ENCODE data around the gene TMEM250.
A peak's percentile ranks its signal among the peaks of the same experiment; 100 is the strongest.

TMEM250 gene

DNA sequence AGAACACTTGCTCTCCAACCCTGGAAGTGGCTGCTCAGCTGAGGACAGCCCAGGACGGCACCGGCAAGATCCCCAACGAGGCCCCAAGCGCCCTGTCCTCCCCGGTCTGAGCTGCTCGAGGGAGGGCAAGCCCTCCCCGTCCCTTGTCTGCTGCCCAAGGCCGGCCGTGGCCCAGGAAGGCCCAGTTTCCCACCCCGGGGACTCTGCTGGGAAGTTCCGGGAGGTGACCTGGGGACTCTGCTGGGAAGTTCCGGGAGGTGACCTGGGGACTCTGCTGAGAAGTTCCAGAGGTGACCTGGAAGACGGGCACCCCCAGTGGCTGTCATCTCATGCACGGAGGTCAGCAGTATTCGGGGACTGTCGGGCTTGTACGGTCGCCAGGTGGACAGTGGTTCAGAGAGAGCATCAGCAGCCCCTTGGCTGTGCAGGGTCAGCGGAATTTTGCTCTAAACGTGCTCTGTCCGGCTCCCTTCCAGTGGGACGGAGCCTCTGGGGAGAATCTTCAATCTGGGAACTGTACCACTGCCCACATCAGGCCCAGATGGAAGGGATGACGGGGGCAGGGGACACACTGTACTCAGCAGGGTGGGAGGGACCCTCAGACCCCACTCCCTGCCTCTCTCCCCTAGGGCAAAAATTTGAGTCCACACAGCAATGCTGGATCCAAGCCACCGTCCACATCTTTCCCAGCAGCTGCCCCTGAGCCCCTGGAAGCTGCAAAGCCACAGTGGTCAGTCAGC lies 30.8 kb downstream of the TMEM250 start:
- H3K36me3 ChIP-seq (ENCODE audit: insufficient read depth, insufficient read length, low read length), result peaks cover 37% of the 10 kb centered on the region
- no peaks in the 10 kb centered on the region for H3K27me3 ChIP-seq (ENCODE audit: insufficient read depth, insufficient read length)
- no peaks in the 10 kb centered on the region for H3K9me3 ChIP-seq (ENCODE audit: insufficient read depth, low read length)
- no peak overlapping the region for H3K4me3 ChIP-seq (ENCODE audit: insufficient read length, low read depth)
- peaks cover 59% of the 10 kb centered on the region for H3K4me1 ChIP-seq (ENCODE audit: insufficient read depth, insufficient read length)
- DNase-seq (ENCODE audit: low read depth, low spot score), result no peak
- TF ChIP-seq ZNF274 (IDR thresholded peaks at IDR 0.05; ENCODE audit: low read depth, low read length) (no peak), YY1 (IDR thresholded peaks at IDR 0.05; ENCODE audit: insufficient read depth, insufficient read length) (no peak), SUZ12 (IDR thresholded peaks at IDR 0.05; ENCODE audit: extremely low read depth, insufficient read depth, insufficient read length) (no peak)
- peak overlapping the region; percentile 50 for H3K9ac ChIP-seq (ENCODE audit: insufficient read length, low read depth)

DNA sequence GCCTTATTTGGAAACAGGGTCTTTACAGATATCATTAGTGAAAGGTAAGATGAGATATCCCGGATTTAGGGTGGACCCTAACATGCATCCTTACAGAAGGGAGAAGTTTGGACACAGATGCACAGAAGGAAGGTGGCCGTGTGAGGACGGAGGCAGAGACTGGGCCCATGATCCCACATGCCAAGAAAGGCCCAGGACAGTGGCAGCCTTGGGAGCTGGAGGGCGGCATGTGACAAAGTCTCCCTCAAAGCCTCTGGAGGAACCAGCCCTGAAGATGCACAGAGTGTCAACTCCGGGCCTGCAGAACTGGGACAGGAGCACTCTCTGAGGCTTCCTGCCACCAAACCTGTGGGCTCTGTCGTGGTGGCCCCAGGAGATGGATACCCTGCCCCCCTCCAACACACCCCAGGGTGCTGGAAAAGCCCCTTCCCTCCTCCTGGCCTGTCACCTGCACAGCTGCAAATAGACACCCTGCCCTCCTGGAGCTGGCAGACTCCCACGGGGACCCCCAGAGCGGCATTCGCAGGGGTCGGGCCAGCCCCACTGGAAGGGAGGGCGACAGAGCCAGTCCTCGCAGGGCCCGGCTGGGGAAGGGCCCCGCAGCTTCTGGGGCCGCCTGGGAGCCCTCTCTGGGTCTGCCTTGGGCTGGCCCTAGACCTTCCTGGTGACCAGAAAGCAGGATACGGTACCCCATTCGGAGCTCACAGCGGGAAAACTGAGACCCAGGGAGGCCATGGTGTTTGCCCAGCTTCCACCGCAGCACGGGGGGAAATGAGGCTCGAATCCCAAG lies 31.5 kb downstream of the TMEM250 start:
- TF ChIP-seq SUZ12 (IDR thresholded peaks at IDR 0.05; ENCODE audit: extremely low read depth, insufficient read depth, insufficient read length), result no peak
- no peak for TF ChIP-seq ZNF274 (IDR thresholded peaks at IDR 0.05; ENCODE audit: low read depth, low read length)
- TF ChIP-seq YY1 (IDR thresholded peaks at IDR 0.05; ENCODE audit: insufficient read depth, insufficient read length), result no peak
- H3K9ac ChIP-seq (ENCODE audit: insufficient read length, low read depth), result peak overlapping the region; percentile 50
- no peak for DNase-seq (ENCODE audit: low read depth, low spot score)

DNA sequence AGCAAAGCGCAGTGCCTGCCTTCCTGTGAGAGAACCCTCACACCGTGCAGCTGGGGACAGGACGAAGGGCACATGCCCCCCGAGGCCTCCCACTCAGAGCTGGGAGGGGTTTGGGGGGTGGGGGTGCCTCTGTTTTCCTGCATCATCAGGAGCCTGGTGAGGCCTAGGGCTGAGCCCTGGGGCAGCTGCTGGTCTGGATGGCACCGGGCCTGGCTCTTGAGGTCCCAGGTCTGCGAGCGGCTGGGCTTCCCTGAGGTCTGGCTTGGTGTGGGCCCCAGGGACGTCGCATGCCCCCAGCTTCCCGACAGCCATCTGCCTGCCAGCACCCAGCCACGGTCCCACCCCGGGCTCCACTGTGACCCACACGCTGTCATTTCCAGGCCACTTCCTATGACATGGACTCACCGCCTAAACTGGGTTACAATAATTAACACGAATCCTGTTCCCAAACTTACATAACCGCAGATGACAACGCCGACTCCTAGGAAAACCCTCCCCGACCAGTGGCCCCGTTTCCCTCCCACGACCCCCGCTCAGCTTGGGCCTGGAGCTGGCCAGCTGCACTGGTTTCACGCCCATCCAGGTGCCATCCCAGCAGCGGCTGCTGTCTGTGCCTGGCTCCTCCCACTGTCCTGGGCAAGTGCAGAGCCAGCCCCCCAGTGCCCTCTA lies 32.3 kb downstream of the TMEM250 start:
- no peaks in the 10 kb centered on the region for H3K9me3 ChIP-seq (ENCODE audit: insufficient read depth, low read length)
- peak overlapping the region; percentile 1 for H3K9ac ChIP-seq (ENCODE audit: insufficient read length, low read depth)
- no peak for DNase-seq (ENCODE audit: low read depth, low spot score)
- H3K36me3 ChIP-seq (ENCODE audit: insufficient read depth, insufficient read length, low read length), result peaks cover 29% of the 10 kb centered on the region
- no peak for TF ChIP-seq SUZ12 (IDR thresholded peaks at IDR 0.05; ENCODE audit: extremely low read depth, insufficient read depth, insufficient read length)
- TF ChIP-seq ZNF274 (IDR thresholded peaks at IDR 0.05; ENCODE audit: low read depth, low read length), result no peak
- no peak for TF ChIP-seq YY1 (IDR thresholded peaks at IDR 0.05; ENCODE audit: insufficient read depth, insufficient read length)
- no peaks in the 10 kb centered on the region for H3K27me3 ChIP-seq (ENCODE audit: insufficient read depth, insufficient read length)
- H3K4me1 ChIP-seq (ENCODE audit: insufficient read depth, insufficient read length), result peaks cover 43% of the 10 kb centered on the region
- H3K4me3 ChIP-seq (ENCODE audit: insufficient read length, low read depth), result no peak overlapping the region

More for the DNA sequence above, 31.5 kb downstream of the TMEM250 start:
- H3K9me3 ChIP-seq (ENCODE audit: insufficient read depth, low read length), result no peaks in the 10 kb centered on the region
- peaks cover 51% of the 10 kb centered on the region for H3K4me1 ChIP-seq (ENCODE audit: insufficient read depth, insufficient read length)
- H3K27me3 ChIP-seq (ENCODE audit: insufficient read depth, insufficient read length), result no peaks in the 10 kb centered on the region
- peaks cover 32% of the 10 kb centered on the region for H3K36me3 ChIP-seq (ENCODE audit: insufficient read depth, insufficient read length, low read length)
- H3K4me3 ChIP-seq (ENCODE audit: insufficient read length, low read depth), result no peak overlapping the region

DNA sequence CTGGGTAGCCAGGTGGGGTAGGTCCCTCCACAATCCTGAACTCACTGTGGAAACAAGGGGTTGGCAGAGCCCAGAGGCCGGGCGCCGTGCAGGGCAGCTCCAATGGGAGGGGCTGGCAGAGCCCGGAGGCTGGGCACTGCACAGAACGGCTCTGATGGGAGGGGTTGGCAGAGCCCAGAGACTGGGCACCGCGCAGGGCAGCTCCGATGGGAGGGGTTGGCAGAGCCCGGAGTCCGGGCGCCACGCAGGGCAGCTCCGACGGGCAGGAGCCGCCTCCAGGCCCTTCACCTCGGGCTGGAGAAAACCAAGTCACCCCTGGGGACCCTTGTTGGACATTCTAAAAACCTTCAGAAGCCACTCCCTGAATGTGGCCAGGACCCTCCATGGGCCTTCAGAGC lies 32.9 kb downstream of the TMEM250 start:
- Histone ChIP-seq H3K4me1 (ENCODE audit: insufficient read depth, insufficient read length) (peaks cover 39% of the 10 kb centered on the region), H3K9ac (ENCODE audit: insufficient read length, low read depth) (peak overlapping the region; percentile 1), H3K9me3 (ENCODE audit: insufficient read depth, low read length) (no peaks in the 10 kb centered on the region), H3K4me3 (ENCODE audit: insufficient read length, low read depth) (no peak overlapping the region), H3K27me3 (ENCODE audit: insufficient read depth, insufficient read length) (no peaks in the 10 kb centered on the region), H3K36me3 (ENCODE audit: insufficient read depth, insufficient read length, low read length) (peaks cover 29% of the 10 kb centered on the region)
- DNase-seq (ENCODE audit: low read depth, low spot score), result no peak
- TF ChIP-seq YY1 (IDR thresholded peaks at IDR 0.05; ENCODE audit: insufficient read depth, insufficient read length), result no peak
- TF ChIP-seq ZNF274 (IDR thresholded peaks at IDR 0.05; ENCODE audit: low read depth, low read length), result no peak
- TF ChIP-seq SUZ12 (IDR thresholded peaks at IDR 0.05; ENCODE audit: extremely low read depth, insufficient read depth, insufficient read length), result no peak

DNA sequence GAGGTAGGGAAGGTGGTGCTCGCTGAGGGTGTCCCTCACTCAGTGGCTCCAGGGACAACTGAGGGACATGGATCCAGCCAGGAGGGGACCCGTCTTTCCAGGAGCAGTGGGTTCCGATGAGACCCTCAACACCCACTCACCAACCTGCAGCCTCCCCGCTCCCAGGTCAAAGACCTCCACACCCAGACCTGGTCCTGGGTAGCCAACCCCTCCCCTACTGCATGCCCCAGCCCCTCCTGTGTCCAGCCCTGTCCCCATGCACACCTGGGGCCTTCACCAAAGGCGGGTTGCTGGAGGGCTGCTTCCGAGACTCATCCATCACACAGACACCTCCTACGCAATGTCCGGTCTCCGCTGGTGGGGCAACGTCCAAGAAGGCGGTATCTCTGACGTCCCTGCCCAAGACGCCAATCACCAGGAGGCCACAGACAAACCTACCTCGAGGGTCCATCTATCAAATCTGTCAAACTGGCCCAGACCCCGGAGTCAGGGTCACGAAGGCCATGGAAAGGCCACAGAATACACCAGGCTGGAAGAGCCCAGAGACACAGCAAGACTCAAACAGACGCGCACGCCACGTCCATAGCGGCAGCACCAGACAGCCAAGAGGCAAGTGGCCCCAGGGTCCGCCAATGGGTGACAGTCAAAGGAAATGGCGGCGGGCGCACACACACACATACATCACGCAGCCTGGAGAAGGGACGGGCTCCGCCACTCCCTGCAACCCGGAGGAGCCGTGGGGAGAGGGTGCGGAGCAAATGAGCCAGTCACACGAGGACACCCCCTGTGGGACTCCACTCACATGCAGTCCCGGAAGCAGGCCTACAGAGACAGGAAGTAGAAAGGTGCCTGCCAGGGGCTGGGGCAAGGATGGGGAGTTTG lies 34.4 kb downstream of the TMEM250 start:
- Histone ChIP-seq H3K9ac (ENCODE audit: insufficient read length, low read depth) (no peak overlapping the region), H3K4me1 (ENCODE audit: insufficient read depth, insufficient read length) (peaks cover 35% of the 10 kb centered on the region), H3K36me3 (ENCODE audit: insufficient read depth, insufficient read length, low read length) (peaks cover 29% of the 10 kb centered on the region), H3K9me3 (ENCODE audit: insufficient read depth, low read length) (no peaks in the 10 kb centered on the region), H3K4me3 (ENCODE audit: insufficient read length, low read depth) (no peak overlapping the region), H3K27me3 (ENCODE audit: insufficient read depth, insufficient read length) (no peaks in the 10 kb centered on the region)
- no peak for DNase-seq (ENCODE audit: low read depth, low spot score)
- no peak for TF ChIP-seq ZNF274 (IDR thresholded peaks at IDR 0.05; ENCODE audit: low read depth, low read length)
- no peak for TF ChIP-seq SUZ12 (IDR thresholded peaks at IDR 0.05; ENCODE audit: extremely low read depth, insufficient read depth, insufficient read length)
- TF ChIP-seq YY1 (IDR thresholded peaks at IDR 0.05; ENCODE audit: insufficient read depth, insufficient read length), result no peak

DNA sequence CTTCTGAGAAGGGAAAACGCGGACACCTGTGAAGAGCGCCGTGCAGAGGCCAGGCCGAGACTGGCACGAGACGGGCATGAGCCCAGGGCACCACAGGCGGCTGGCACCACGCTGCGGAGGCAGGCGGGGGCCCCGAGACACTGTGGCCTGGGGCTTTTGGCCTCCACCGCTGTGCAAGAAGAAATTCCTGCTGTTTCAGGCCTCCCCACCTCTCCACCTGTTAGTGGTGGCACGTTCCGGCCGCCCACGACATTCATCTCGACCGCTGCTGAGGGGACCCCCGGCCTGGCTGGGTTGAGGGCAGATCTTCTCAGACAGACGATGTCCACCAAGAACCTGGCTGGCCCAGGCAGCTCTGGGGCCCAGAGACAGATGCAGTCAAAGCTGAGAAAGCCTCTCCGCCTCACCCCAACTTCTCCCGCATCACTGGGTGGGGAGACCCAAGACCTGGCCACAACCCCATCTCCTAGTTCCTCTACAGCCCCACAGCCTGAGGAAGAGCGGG lies 35.1 kb downstream of the TMEM250 start:
- no peak overlapping the region for H3K9ac ChIP-seq (ENCODE audit: insufficient read length, low read depth)

More for the DNA sequence above, 35.1 kb downstream of the TMEM250 start:
- no peak overlapping the region for H3K4me3 ChIP-seq (ENCODE audit: insufficient read length, low read depth)
- H3K9me3 ChIP-seq (ENCODE audit: insufficient read depth, low read length), result no peaks in the 10 kb centered on the region
- peaks cover 31% of the 10 kb centered on the region for H3K36me3 ChIP-seq (ENCODE audit: insufficient read depth, insufficient read length, low read length)
- H3K27me3 ChIP-seq (ENCODE audit: insufficient read depth, insufficient read length), result no peaks in the 10 kb centered on the region
- H3K4me1 ChIP-seq (ENCODE audit: insufficient read depth, insufficient read length), result peaks cover 32% of the 10 kb centered on the region
- TF ChIP-seq ZNF274 (IDR thresholded peaks at IDR 0.05; ENCODE audit: low read depth, low read length), result no peak
- no peak for TF ChIP-seq YY1 (IDR thresholded peaks at IDR 0.05; ENCODE audit: insufficient read depth, insufficient read length)
- no peak for TF ChIP-seq SUZ12 (IDR thresholded peaks at IDR 0.05; ENCODE audit: extremely low read depth, insufficient read depth, insufficient read length)
- no peak for DNase-seq (ENCODE audit: low read depth, low spot score)

All from NT2/D1 (cell line).